ENCODE data around the gene AFG1L.

DNA sequence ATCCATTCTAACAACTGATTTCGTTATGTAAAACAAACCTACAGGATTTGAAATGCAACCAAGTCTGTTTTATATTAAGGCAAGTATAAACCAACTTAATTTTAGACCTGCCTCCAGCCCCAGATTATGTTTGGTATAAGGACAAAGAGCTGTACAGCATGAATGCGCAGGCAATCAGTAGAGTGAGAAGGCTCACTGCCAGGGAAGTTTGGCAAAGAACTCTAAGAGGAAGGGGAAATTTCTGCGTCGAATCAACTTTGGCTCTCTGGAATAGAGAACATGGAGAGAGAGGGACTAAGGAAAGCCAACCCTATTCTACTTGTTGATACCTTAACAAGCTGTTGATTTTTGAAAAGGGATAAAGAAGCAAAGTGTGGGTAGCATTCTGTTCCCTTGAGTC lies 168.9 kb downstream of the AFG1L start:
- TF ChIP-seq POLR2AphosphoS5 (IDR thresholded peaks at IDR 0.05; ENCODE audit: low read depth, low read length) (no peak), TAF1 (IDR thresholded peaks at IDR 0.05; ENCODE audit: borderline replicate concordance, insufficient read depth, low read length) (no peak), SIN3A (IDR thresholded peaks at IDR 0.05; ENCODE audit: borderline replicate concordance, insufficient read depth, low read length) (no peak)
- TF ChIP-seq, protein P1, sequence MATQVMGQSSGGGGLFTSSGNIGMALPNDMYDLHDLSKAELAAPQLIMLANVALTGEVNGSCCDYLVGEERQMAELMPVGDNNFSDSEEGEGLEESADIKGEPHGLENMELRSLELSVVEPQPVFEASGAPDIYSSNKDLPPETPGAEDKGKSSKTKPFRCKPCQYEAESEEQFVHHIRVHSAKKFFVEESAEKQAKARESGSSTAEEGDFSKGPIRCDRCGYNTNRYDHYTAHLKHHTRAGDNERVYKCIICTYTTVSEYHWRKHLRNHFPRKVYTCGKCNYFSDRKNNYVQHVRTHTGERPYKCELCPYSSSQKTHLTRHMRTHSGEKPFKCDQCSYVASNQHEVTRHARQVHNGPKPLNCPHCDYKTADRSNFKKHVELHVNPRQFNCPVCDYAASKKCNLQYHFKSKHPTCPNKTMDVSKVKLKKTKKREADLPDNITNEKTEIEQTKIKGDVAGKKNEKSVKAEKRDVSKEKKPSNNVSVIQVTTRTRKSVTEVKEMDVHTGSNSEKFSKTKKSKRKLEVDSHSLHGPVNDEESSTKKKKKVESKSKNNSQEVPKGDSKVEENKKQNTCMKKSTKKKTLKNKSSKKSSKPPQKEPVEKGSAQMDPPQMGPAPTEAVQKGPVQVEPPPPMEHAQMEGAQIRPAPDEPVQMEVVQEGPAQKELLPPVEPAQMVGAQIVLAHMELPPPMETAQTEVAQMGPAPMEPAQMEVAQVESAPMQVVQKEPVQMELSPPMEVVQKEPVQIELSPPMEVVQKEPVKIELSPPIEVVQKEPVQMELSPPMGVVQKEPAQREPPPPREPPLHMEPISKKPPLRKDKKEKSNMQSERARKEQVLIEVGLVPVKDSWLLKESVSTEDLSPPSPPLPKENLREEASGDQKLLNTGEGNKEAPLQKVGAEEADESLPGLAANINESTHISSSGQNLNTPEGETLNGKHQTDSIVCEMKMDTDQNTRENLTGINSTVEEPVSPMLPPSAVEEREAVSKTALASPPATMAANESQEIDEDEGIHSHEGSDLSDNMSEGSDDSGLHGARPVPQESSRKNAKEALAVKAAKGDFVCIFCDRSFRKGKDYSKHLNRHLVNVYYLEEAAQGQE (IDR thresholded peaks at IDR 0.05; ENCODE audit: insufficient read depth in 1 of 2, low read depth in 2 of 2, low read length in 2 of 2) = no peak

Data from PFSK-1 (cell line).